Activated effector memory CD4-positive, alpha-beta T cell treated with Interleukin-2 at 50 U/mL for 16 hours (primary cell): Measurements from ENCODE around the gene UVRAG.

Source experiments
- DNase-seq: peaks from one replicate; pipeline ENCODE4 v3.0.0-alpha.2; 2020

UVRAG gene

DNA sequence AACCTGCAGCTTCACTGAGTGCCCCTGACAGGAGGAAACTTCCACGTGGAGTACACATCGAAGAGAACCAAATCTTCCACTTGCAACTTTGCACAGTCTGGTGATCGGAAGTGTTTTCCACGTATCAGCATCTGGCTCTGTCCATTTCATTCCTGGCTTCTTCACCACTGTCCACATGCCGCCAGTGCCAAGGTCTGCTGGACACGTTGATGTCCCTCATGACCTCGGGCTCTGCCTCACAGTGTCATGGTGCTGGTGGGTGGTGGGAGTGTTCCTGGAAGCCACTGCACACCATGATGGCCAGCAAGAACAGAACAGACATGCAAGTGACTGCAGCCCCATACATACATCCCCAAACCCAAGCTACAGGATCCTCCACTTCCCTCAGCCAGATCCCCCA, 342.9 kb downstream of the UVRAG start:
- DNase-seq: no peak

DNA sequence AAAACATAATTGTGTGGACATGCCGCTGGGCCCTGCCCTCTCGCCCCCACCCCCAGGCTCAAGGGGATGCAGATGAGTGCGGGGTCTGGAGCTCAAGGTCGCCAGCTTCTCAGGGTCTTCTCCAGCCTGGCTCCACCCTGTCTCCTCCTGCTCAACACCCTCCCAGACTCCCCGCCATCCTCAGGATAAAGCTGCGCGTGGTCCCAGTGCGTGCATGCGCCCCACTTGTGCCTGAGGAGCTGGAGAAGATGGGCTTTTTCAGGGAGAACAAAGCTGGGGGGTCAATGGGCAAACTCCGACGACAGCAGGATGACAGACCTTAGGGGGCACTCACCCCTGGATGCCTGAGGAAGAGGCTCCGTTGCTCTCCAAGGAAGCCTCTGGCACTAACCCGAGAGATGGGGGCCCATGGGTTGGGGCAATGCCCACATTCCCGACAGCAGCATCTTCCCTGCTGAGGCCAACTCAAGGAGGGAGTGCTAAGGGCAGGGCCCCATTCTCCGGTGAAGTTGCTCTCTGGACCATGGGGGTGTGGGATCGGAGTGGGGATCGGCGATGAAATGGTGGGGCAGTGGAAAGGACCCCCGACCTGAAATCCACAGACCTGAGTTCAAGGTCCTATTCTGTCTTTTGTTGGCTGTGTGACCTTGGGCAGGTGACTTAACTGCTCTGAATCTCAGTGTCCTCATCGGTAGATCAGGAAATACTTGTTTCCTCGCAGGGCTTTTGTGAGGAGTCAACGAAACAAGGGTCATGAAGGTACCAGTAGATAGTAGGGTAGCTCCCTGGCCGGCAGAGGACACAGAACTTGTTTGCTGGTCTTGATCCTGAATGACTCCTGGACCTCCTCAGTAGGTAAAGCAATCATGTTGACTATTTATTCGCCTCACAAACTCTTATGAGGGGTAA, 343.6 kb downstream of the UVRAG start:
- no peak for DNase-seq

DNA sequence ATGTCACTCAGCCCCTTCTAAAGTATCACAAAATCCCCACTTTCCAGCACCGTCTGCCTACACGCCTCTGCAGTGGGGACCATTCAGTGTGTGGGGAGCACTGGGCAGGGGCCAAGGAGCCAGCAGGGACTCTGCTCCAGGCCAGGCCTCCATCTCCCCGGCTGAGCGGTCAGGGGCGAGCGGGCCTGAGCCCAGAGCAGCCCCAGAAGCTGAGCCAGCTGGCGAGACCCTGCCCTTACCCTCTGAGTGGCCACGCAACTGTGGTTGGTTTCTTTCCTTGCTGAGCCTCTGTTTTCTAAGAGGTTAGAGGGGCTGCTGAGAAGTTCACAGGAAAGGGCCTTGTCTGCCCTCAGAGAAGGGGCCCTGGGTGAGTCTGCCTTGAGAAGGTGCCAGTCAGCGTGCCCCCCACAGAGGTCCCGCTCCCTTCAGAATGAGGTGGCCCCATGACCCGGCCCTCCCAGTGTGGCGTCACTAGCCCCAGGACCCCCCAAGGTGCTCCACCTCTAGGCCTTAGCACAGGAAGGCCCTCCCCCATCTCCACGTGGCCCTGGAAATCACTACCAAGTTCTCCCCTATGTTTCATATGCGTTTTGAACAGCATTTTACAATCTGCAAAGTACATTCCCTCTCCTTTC, 344.4 kb downstream of the UVRAG start:
- no peak for DNase-seq

DNA sequence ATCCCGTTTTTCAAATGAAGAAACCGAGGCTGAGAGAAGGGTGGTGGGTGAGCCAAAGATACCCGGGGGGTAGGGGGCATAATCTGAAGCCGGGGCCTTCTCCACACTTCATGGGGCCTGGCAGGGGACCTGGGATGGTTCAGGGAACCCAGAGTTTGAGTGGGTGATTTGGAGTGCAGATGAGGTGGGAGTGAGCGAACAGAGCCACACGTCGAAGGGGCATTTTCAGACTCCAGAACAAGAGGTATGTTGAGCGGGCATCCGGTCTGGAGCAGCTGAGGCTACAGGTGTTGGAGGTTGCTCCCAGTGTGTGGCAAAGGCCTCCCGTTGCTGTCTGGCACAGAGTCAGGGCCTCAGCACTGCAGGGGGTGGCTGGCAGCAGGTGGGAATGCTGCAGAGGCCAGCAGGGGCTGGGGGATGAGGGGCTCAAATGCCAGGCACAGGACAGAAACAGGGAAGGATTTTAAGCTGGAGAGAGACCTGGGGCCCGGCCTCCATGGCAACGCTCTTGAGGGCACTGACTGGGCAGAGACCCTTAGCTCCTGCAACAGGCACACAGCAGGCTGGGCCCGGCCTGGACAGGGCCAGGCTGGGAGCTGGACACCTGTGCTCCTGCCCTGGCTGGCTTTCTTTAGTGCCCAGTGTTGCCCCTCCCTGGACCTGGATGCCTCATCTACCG, 345.1 kb downstream of the UVRAG start:
- no peak for DNase-seq

DNA sequence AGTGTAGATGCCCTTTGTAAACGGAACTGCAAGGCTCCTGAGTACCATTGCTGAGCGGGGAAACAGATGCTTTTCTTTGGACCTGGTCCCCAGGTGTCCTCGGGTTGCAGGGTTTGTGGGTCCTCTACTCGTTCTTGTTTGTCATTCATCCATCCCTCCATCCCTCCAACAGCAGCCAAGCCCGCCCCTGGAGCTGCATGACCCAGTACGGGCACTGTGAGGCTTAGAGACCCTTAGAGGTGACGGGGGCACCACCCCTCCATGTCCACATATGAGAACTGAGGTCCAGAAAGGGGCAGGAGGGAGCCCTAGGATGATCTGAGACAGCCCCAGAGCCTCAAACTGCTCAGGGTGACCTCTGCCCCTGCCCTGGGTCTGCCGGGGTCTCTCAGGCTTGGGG, 345.8 kb downstream of the UVRAG start:
- no peak for DNase-seq

DNA sequence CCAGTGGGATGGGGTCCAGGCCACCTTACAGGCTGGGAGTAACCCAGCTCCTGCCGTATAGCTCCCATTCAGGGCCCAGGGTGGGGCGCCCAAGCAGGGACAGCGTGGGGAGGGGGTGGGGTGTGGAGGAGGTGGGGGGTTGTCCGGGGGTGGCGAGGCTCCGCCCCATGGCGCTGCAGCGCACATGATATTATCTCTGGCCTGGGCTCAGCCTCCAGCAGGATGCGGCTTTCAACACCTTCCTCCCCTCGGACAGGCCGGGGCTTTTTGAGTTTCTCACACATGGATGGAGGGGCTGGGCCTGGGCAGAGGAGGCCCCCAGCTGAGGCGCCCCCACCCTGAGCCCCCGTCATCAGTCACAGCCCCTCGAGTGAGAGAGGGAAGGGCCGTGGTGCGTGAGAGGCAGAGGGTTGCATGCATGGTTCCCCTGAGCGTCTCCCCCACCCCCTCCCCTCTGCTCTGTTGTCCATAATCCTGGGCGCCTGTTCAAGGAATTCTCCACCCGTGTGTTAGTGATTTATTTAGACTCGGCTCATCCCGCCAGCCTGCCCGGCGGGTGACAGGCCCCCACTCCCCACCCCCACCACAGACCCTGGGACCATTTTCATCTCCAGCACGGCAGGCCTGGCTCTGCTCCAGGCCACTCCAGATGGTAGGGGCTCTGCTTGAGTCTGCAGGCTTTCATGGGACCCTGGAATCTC, 346.4 kb downstream of the UVRAG start:
- no peak for DNase-seq

DNA sequence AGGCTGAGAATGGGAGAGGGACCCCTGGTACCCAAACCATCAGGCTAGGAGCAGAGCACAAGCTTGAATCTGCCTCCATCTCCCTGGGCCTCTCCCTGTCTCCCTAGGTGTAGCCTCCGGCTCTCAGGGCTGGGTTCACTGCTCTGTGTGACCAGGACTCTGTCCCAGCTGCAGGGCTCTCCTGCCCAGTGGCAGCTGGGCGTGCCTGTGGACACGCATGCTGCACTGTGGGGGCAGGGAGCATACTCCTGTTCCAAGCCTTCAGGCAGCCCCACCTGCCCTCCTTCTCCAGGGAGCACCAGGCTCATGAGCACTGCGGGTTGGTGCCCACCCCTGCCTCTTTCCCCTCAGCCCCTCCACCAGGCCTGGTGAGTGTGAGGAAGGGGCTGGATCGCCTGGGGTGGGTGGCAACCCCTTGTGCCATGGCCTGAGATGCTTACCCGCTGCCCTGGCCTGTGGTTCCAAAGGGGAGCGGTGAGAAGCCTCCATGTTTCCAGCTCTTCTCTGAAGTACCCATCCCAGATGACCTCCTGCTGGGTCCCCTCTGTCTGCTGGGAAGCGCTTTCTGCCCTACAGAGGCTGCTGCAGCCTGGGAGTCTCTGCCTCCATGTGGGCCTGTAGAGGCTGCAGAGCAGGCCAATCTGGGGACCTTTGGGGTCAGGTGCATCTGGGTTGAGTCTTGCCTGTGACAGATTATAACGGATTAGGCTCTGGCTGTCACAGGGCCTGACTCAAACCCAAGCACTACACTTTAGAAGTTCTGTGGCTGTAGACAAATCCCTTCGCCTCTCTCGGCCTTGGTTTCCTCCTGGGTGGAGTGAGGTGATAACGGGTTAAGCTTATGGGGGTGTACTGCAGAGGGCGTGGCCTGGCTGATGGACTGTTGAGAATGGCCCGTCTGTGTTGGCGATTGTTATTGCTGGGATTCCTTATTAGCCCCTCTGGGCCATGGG, 347.6 kb downstream of the UVRAG start:
- no peak for DNase-seq

DNA sequence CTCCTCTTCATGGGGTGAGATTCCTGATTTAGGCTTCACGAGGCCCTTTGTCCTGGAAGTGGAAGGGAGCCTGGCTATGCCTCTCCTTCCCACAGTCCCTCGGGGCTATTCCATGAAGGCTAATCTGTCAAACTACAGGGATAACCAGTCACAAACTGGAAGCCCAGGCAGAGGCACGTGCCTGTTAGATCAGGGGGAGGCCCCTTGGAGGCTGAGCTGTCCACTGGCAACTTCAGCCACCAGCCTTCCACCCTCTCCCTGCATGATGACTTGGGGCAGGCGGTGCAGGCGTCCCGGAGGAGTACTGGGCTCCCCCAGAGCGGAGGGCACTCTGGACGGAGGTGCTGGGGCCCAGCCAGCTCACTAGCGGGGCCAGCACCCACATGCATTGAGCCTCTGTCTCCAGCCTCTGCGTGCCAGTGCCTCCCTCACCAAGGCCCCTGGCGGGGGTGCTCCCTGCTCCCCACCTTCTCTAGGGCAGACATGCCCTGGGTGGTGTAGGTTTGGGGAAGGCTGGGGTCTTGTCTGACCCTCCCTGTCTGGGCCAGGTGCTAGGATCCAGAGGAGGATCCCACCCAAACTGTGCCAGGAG, 348.4 kb downstream of the UVRAG start:
- no peak for DNase-seq

DNA sequence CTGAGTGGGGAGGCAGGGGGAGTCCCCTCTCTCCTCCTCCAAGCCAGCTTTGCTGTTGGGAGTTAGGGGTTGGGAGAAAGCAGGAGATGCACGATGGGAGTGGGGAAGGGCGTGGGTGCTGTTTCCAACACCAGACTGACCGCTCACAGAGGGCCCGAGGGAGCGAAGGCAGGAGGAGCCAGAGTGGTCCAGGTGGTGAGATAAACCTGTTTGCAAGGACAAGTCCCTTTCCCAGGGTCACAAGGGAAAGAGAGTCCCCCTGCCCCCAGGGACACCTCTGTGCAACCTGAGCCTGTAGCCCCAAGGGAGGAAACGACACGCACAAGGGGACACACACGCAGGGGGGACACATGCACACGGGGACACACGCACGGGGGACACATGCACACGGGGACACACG, 349.1 kb downstream of the UVRAG start:
- no peak for DNase-seq

DNA sequence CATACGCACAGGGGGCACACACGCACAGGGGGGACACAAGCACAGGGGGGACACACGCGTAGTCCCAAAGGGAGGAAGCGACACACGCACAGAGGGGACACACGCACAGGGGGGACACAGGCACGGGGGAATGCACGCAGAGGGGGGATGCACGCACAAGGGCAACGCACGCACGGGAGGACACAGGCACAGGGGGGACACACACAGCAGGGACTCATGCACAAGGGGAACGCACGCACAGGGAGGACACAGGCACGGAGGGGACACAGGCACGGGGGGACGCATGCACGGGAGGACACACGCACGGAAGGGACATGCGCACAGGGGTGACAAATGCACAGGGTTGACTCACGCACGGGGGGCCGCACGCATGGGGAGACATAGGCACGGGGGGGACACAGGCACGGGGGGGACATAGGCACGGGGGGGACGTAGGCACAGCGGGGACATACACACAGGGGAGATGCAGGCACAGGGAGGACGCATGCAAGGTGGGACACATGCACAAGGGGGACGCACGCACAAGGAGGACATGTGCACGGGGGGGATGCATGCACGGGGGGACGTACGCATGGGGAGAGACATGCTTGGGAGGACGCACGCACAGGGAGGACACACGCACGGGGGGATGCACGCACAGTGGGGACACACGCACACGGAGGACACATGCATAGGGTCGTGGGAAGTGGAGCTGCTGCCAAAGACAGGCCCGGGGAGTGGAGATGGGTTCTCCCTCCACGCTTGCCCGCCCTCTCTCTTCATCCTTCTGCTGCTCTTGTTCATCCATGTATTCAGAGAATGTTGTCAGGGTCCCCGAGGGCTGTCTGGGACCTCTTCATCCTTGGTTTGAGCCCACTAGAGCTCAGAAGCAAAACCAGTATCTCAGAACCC, 350.1 kb downstream of the UVRAG start:
- DNase-seq: no peak

DNA sequence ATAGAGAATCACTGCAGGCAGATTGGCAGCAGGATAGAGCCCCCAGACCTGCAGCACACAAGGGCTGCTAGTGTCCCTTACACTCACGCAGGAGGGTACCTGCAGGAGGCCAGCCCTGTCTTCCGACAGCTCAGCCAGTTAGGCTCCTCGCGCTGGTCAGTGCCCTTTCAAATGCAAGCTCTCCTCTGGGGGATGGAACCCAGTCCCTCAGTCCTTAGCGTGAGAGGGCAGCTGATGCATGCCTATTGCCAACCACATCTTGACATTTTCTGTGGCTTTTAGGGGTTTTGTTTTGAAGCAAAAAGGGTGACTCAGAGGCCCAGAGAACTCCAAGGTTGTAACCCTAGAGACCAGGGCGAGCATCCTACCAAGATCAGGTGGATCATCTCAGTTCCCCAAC, 351.3 kb downstream of the UVRAG start:
- no peak for DNase-seq

DNA sequence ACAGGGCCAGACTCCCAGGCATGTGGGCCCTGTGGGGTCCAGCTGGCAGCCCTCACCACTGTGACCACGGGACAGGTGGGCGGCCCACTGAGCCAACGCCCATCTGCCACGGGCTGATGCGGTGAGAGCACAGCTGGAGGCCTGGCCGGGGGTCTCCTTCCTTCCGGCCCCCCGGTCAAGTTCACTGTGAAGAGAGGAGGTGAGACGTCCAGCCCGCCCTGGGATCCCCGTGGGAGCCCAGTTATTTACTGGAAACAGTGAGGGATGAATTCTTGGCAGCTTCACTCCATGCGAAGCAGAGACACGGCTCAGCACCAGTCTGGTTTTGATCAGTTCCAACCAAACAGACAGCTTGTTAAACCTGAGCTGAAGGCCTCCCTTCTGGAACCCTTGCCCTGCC, 352.6 kb downstream of the UVRAG start:
- no peak for DNase-seq

DNA sequence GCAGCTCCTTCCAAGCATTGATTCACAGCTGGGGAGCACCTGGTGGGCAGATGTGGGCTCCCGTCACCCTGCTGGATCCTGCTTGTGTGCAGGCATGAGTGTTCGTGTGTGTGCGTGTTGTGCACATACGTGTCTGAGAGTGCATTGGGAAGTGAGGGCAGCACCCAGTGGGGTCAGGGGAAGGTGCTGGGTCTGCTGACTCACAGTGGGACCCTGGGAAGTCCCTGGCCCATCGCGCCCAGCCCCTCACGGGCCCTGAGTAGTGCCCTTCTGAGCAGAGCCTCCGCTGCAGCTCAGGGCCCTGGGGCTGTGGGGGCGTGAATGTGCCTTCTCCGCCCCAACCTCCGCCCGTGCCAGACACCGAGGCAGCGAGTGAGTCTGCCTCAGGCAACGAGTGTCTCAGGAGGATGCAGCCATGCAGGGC, 354.5 kb downstream of the UVRAG start:
- DNase-seq: no peak

DNA sequence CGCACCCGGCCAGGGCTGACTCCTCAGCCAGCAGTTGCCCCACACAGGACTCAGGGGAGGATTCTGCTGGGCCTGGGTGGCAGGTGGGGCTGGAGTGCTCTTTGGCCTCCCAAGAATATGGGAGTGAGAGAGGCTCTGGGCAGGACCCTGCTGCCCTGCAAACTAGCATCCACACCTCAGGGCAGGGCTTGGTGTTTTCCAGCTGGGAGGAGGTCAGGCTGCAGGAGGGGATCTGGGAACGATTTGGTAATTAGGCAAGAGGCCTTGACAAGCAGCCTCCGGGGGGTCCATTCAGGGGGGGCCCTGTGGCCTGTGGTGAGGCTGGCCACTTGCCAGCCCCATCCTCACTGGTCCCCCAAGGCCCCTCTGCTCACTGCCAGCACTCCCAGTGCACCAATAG, 355.5 kb downstream of the UVRAG start:
- no peak for DNase-seq

DNA sequence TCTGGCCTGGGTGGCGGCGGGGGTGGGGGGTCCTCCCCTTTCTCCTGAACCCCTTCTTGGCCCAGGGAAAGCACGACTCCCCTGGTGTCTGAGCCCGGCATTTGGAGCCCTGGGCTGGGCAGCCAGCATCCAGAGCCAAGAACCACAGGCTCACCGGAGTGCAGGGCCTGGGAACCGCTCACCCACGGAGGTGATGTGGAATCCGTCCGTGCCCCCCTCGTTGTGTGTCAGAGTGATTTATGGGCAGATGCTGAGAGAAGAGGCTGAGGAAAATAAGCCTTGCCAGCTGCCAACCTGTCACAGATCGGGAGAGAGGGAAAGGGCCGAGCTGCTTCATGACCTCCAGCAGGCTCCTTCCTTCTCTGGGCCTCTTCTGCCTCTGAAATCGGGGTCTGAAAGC, 357.6 kb downstream of the UVRAG start:
- no peak for DNase-seq

DNA sequence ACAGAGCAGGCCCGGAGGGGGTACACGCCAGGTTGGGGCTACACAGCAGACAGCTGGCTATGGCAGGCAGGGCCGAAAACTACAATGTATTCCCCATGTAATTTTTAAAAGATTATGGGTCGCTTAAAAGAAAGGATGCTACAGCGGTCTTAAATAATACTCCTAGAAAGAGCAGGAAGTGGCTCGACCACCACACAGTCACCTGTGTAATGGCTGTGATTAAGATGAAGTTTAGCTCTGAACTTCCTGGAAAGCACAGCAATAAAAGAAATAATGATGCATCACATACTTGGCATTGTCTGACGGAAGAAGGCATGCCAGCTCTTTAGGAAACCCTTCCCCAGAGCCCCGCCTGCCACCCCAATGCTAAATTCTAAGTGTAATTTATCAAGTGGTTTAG, 358.7 kb downstream of the UVRAG start:
- DNase-seq: no peak

DNA sequence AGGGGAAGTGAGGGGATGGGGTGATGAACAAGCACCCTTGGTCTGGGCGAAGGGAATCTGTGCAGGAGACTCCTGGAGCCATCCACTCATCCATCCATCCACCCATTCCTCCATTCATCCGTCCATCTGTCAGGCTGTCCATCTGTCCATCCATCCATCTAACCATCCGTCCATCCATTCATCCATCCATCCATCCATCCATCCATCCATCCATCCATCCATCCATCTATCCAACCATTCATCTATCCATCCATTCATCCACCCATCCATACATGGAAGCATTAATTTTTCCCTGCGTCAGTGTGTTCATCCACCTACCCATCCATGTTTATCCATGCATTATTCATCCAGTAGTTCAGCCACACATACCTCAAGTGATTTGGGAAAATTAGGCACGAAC, 359.3 kb downstream of the UVRAG start:
- DNase-seq: no peak

DNA sequence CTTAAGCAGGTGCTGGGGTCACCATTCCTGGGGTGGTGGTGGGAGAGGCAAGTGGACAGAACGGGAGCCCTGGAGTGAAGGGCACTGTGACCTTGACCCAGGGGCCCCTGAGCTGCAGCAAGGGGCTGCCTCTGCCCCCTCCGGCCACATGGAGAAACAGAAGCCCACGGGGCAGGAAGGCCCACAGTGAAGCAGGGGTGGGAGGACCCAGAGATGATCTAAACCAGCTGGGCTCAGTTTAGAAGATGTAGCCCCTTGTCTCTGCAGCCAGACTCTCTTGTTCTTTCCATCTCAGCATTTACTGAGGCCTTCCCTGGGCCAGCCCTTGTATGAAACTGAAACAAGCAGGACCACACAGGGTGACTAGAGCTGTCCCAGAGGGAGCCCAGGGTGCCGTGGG, 360.8 kb downstream of the UVRAG start:
- DNase-seq: no peak

DNA sequence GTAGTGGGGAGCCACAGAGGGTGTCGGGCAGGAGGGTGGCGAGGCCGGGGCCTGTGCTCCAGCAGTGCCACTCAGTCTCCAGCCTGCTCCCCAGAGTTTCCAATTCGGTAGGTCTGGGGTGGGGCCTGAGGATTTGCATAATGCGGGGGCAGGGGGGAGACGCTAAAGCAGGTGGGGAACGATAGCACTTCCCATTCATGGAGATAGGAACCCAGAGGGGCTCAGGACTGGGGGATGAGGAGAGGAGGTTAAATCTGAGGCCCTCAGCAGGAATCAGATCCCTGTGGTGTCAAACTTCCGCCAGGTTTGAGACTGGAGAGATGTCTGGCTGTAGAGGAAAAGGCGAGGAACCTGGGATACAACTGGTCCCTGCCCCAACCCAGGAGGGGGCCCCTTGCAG, 361.5 kb downstream of the UVRAG start:
- DNase-seq: no peak

DNA sequence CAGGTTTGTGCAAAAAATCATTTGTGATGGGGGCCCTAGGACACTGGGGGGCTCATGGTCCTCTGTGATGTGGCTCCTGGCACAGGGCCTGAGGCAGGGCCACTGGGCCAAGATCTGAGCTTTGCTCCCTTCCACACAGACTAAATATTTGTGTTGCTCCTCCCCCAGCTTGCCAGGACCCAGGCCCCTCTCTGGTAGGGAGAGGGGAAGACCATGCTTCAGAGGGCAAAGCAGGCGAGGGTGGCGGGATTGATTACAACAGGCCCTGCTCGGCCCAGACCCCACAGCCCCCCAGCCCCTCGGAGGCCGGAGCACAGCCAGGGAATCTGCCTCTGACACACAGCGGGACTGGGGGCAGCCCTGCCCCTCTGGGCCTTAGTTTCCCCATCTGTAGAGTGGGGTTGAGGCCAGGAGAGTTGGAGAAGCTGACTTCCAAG, 362.3 kb downstream of the UVRAG start:
- DNase-seq: no peak

DNA sequence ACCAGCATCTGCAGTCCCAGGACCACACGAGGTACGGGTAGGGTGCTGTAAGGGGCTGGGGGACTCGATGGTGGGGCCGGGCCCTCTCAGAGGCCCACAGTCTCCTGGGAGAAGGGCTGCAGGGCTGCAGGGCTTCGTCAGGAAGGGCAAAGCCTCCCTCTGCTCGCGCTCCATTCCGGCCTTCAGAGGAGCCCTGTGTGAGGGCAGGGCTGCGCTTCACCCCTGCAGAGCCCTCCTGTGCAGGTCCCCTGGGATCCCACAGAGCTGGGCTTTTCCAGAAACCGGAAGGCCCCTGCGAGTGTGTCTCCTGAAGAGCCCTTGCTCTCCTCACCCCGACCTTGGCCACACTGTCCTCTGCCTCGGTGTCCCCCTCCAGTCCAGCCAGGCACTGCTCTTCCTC, 364.1 kb downstream of the UVRAG start:
- DNase-seq: no peak
